Mesendoderm (in vitro differentiated cells): ENCODE results near the gene TICAM2.

ENCODE experiments used
- DNase-seq: peaks from one replicate; pipeline ENCODE4 v3.0.0; 2013
- H2AK5ac ChIP-seq: 2 replicates; pipeline ENCODE4 v1.6.1; 2013; ENCODE audit warnings: low read length, inconsistent platforms
- H2BK120ac ChIP-seq: 2 replicates; pipeline ENCODE4 v1.6.1; 2013; ENCODE audit warnings: low read depth, mild to moderate bottlenecking, low read length, moderate library complexity, mixed read lengths
- H2BK15ac ChIP-seq: replicated peaks from 2 replicates; pipeline ENCODE4 v1.6.1; 2013; ENCODE audit warnings: low read depth, mild to moderate bottlenecking, moderate library complexity
- H2BK5ac ChIP-seq: 2 replicates; pipeline ENCODE4 v1.6.1; 2013; ENCODE audit warnings: low read length, inconsistent platforms
- H3K18ac ChIP-seq: 2 replicates; pipeline ENCODE4 v1.6.1; 2013; ENCODE audit warnings: mild to moderate bottlenecking, low read length, mixed read lengths
- H3K23ac ChIP-seq: one replicate; pipeline ENCODE4 v1.6.1; 2013; ENCODE audit warnings: low read length
- H3K27ac ChIP-seq: 2 replicates; pipeline ENCODE4 v1.5.1; 2013; ENCODE audit warnings: low read depth, mild to moderate bottlenecking, inconsistent platforms, low read length, moderate library complexity
- H3K27me3 ChIP-seq: 2 replicates; pipeline ENCODE4 v1.6.1; 2013; ENCODE audit warnings: low read length, control low read depth, mild to moderate bottlenecking, inconsistent platforms; ENCODE audit not compliant: insufficient read depth, poor library complexity
- H3K36me3 ChIP-seq: 2 replicates; pipeline ENCODE4 v1.6.1; 2013; ENCODE audit warnings: low read length, inconsistent platforms; ENCODE audit not compliant: control insufficient read depth, insufficient read depth
- H3K4ac ChIP-seq: one replicate; pipeline ENCODE4 v1.6.1; 2013; ENCODE audit warnings: low read depth, mild to moderate bottlenecking, low read length, moderate library complexity
- H3K4me1 ChIP-seq: 2 replicates; pipeline ENCODE4 v1.6.1; 2013; ENCODE audit warnings: low read depth, low read length, inconsistent platforms; ENCODE audit not compliant: control insufficient read depth
- H3K4me2 ChIP-seq: 2 replicates; pipeline ENCODE4 v1.6.1; 2013; ENCODE audit warnings: low read length
- H3K4me3 ChIP-seq: 2 replicates; pipeline ENCODE4 v1.5.1; 2013; ENCODE audit warnings: mild to moderate bottlenecking, low read length
- H3K56ac ChIP-seq: one replicate; pipeline ENCODE4 v1.6.1; 2013; ENCODE audit warnings: low read length
- H3K79me1 ChIP-seq: 2 replicates; pipeline ENCODE4 v1.6.1; 2013; ENCODE audit warnings: low read length, inconsistent platforms
- H3K79me2 ChIP-seq: 2 replicates; pipeline ENCODE4 v1.6.1; 2013; ENCODE audit warnings: mild to moderate bottlenecking, low read length; ENCODE audit not compliant: control insufficient read depth, insufficient read depth
- H3K9ac ChIP-seq: 2 replicates; pipeline ENCODE4 v1.6.1; 2013; ENCODE audit warnings: low read length, inconsistent platforms
- H4K5ac ChIP-seq: one replicate; pipeline ENCODE4 v1.6.1; 2013; ENCODE audit warnings: low read length
- H4K8ac ChIP-seq: one replicate; pipeline ENCODE4 v1.6.1; 2013; ENCODE audit warnings: low read depth, mild to moderate bottlenecking, control low read depth, low read length, moderate library complexity
- WGBS: extraction: QIAGEN DNeasy Blood & Tissue Kit; methylation state at CpG from one replicate; pipeline ENCODE4 v1.1.7; 2013; ENCODE audit warnings: low lambda C conversion rate, missing lambda C conversion rate; ENCODE audit not compliant: insufficient coverage; ENCODE audit errors: extremely low coverage; 5-methylcytosine and 5-hydroxymethylcytosine counted together

The TICAM2 gene

GRCh38 chr5:115577741-115578140 is 24.5 kb downstream of the TICAM2 start:
- Histone ChIP-seq H4K5ac (no peak overlapping the region), H3K9ac (no peak overlapping the region), H3K27ac (no peak overlapping the region), H3K18ac (no peak overlapping the region), H3K27me3 (no peaks in the 10 kb centered on the region), H3K4me1 (no peaks in the 10 kb centered on the region), H3K56ac (no peak overlapping the region), H3K4ac (no peak overlapping the region), H3K4me3 (no peak overlapping the region), H4K8ac (no peak overlapping the region), H3K36me3 (no peaks in the 10 kb centered on the region), H2BK15ac (no peak overlapping the region), H2AK5ac (no peak overlapping the region), H3K4me2 (no peak overlapping the region), H2BK120ac (no peak overlapping the region), H2BK5ac (no peak overlapping the region), H3K23ac (no peak overlapping the region), H3K79me2 (no peaks in the 10 kb centered on the region), H3K79me1 (no peaks in the 10 kb centered on the region)
- DNase-seq, result no peak
- no CpG with 5 or more reads among the region's 6 CpGs for WGBS

GRCh38 chr5:115577329-115577728 is 24.9 kb downstream of the TICAM2 start:
- WGBS, result no CpG with 5 or more reads among the region's 2 CpGs
- H3K18ac ChIP-seq, result no peak overlapping the region
- H3K4me1 ChIP-seq, result no peaks in the 10 kb centered on the region
- H3K79me1 ChIP-seq, result no peaks in the 10 kb centered on the region
- H3K56ac ChIP-seq, result no peak overlapping the region
- H3K27me3 ChIP-seq, result no peaks in the 10 kb centered on the region
- no peak overlapping the region for H3K4me3 ChIP-seq
- H3K79me2 ChIP-seq, result no peaks in the 10 kb centered on the region
- no peak overlapping the region for H3K27ac ChIP-seq
- no peak overlapping the region for H2BK120ac ChIP-seq
- H2BK15ac ChIP-seq, result no peak overlapping the region
- no peak overlapping the region for H4K5ac ChIP-seq
- no peak overlapping the region for H3K4ac ChIP-seq
- DNase-seq, result no peak
- H2BK5ac ChIP-seq, result no peak overlapping the region
- H3K4me2 ChIP-seq, result no peak overlapping the region
- H2AK5ac ChIP-seq, result no peak overlapping the region
- no peak overlapping the region for H4K8ac ChIP-seq
- H3K23ac ChIP-seq, result no peak overlapping the region
- H3K9ac ChIP-seq, result no peak overlapping the region
- H3K36me3 ChIP-seq, result no peaks in the 10 kb centered on the region

GRCh38 chr5:115575167-115576070 is 26.9 kb downstream of the TICAM2 start:
- Histone ChIP-seq H3K4me2 (no peak overlapping the region), H3K9ac (no peak overlapping the region), H3K79me1 (no peaks in the 10 kb centered on the region), H3K27ac (no peak overlapping the region), H4K8ac (no peak overlapping the region), H3K4me1 (no peaks in the 10 kb centered on the region), H3K27me3 (no peaks in the 10 kb centered on the region), H2BK120ac (no peak overlapping the region), H3K23ac (no peak overlapping the region), H4K5ac (no peak overlapping the region), H3K4me3 (no peak overlapping the region), H3K18ac (no peak overlapping the region), H2BK5ac (no peak overlapping the region), H3K36me3 (no peaks in the 10 kb centered on the region), H2BK15ac (no peak overlapping the region), H3K4ac (no peak overlapping the region), H3K56ac (no peak overlapping the region), H2AK5ac (no peak overlapping the region), H3K79me2 (no peaks in the 10 kb centered on the region)
- no peak for DNase-seq
- no CpG with 5 or more reads among the region's 5 CpGs for WGBS

GRCh38 chr5:115573133-115573532 is 29.1 kb downstream of the TICAM2 start:
- DNase-seq, result no peak
- Histone ChIP-seq H2BK5ac (no peak overlapping the region), H2AK5ac (no peak overlapping the region), H3K9ac (no peak overlapping the region), H3K4ac (no peak overlapping the region), H3K4me2 (no peak overlapping the region), H3K23ac (no peak overlapping the region), H3K4me1 (no peaks in the 10 kb centered on the region), H3K56ac (no peak overlapping the region), H3K18ac (no peak overlapping the region), H3K27ac (no peak overlapping the region), H3K27me3 (no peaks in the 10 kb centered on the region), H3K79me2 (no peaks in the 10 kb centered on the region), H4K8ac (no peak overlapping the region), H3K4me3 (no peak overlapping the region), H2BK15ac (no peak overlapping the region), H2BK120ac (no peak overlapping the region), H3K79me1 (no peaks in the 10 kb centered on the region), H3K36me3 (no peaks in the 10 kb centered on the region), H4K5ac (no peak overlapping the region)
- no CpG with 5 or more reads among the region's 2 CpGs for WGBS

- Histone ChIP-seq H2BK5ac (no peak overlapping the region), H3K9ac (no peak overlapping the region), H3K4me2 (no peak overlapping the region), H3K4ac (no peak overlapping the region), H3K79me1 (no peaks in the 10 kb centered on the region), H3K23ac (no peak overlapping the region), H3K36me3 (no peaks in the 10 kb centered on the region), H3K18ac (no peak overlapping the region), H3K27ac (no peak overlapping the region), H3K4me3 (no peak overlapping the region), H2BK120ac (no peak overlapping the region), H2BK15ac (no peak overlapping the region), H4K5ac (no peak overlapping the region), H3K56ac (no peak overlapping the region), H3K27me3 (no peaks in the 10 kb centered on the region), H4K8ac (no peak overlapping the region), H2AK5ac (no peak overlapping the region), H3K79me2 (no peaks in the 10 kb centered on the region), H3K4me1 (no peaks in the 10 kb centered on the region)
- no CpG with 5 or more reads among the region's 5 CpGs for WGBS
- DNase-seq, result no peak
Measured at GRCh38 chr5:115571441-115571878, 30.8 kb downstream of the TICAM2 start.

- Histone ChIP-seq H4K8ac (no peak overlapping the region), H3K56ac (no peak overlapping the region), H3K4me2 (no peak overlapping the region), H3K18ac (no peak overlapping the region), H3K79me1 (no peaks in the 10 kb centered on the region), H3K36me3 (no peaks in the 10 kb centered on the region), H4K5ac (no peak overlapping the region), H2BK120ac (no peak overlapping the region), H3K4me1 (no peaks in the 10 kb centered on the region), H3K27ac (no peak overlapping the region), H2BK15ac (no peak overlapping the region), H2BK5ac (no peak overlapping the region), H3K4ac (no peak overlapping the region), H3K9ac (no peak overlapping the region), H3K27me3 (no peaks in the 10 kb centered on the region), H2AK5ac (no peak overlapping the region), H3K79me2 (no peaks in the 10 kb centered on the region), H3K4me3 (no peak overlapping the region), H3K23ac (no peak overlapping the region)
- no CpG with 5 or more reads among the region's 1 CpG for WGBS
- DNase-seq, result no peak
Measured at GRCh38 chr5:115568668-115569067, 33.6 kb downstream of the TICAM2 start.
